Kidney (tissue), 14 donors: Measurements from ENCODE around the gene RPL21. TPM values are rescaled to one million over a fixed set of nuclear protein-coding genes. Genes with fewer than 3 reads are reported as not detected.
A peak's percentile ranks its signal among the peaks of the same experiment; 100 is the strongest.
"Not testable (repeated sequence)": the region's sequence is repeated elsewhere in the genome, so short reads cannot be mapped to it uniquely, and the experiment has no call there.

Experiments
- DNase-seq, 5 donors: peaks; one replicate each; pipeline ENCODE4 v3.0.0-alpha.2; 2013 to 2020
- FAIRE-seq: peaks from 2 replicates; lab custom pipeline; 2012; peaks lifted over from hg19 to GRCh38; lab: Jason Lieb, UNC
- H3K27ac ChIP-seq, 2 donors: one replicate each; pipeline ENCODE4 v1.7.0; 2013; ENCODE audit warnings: low read depth in 2 of 2, low read length in 2 of 2, inconsistent platforms in 1 of 2
- H3K27me3 ChIP-seq: one replicate; pipeline ENCODE4 v1.7.1; 2013; ENCODE audit warnings: low read length, inconsistent platforms; ENCODE audit not compliant: control insufficient read depth, insufficient read depth
- H3K36me3 ChIP-seq, 3 donors: one replicate each; pipeline versions ENCODE4 v1.7.0 to v1.7.1; 2013; ENCODE audit warnings: low read length in 3 of 3, control low read depth in 1 of 3, inconsistent platforms in 1 of 3; ENCODE audit not compliant: insufficient read depth in 3 of 3, control insufficient read depth in 2 of 3
- H3K4me1 ChIP-seq, 3 donors: one replicate each; pipeline versions ENCODE4 v1.7.0 to v1.7.1; 2013; ENCODE audit warnings: low read length in 3 of 3, inconsistent platforms in 1 of 3, low read depth in 1 of 3; ENCODE audit not compliant: control insufficient read depth in 2 of 3, insufficient read depth in 2 of 3
- H3K4me3 ChIP-seq, 3 donors: one replicate each; pipeline versions ENCODE4 v1.7.0 to v1.8.1; 2013; ENCODE audit warnings: low read length in 3 of 3, control low read depth in 1 of 3, inconsistent platforms in 1 of 3
- H3K9ac ChIP-seq, 3 donors: one replicate each; pipeline versions ENCODE4 v1.7.0 to v1.7.1; 2013; ENCODE audit warnings: low read length in 3 of 3, control low read depth in 1 of 3, inconsistent platforms in 1 of 3
- H3K9me3 ChIP-seq, 3 donors: one replicate each; pipeline versions ENCODE4 v1.7.0 to v1.7.1; 2013; ENCODE audit warnings: low read length in 3 of 3, control low read depth in 1 of 3, inconsistent platforms in 1 of 3; ENCODE audit not compliant: control insufficient read depth in 2 of 3, insufficient read depth in 1 of 3
- CTCF ChIP-seq: IDR thresholded peaks from 3 replicates; pipeline ENCODE4 v1.5.1; 2012; ENCODE audit warnings: mild to moderate bottlenecking, moderate library complexity, borderline replicate concordance; ENCODE audit not compliant: insufficient read depth; ENCODE audit errors: extremely low read depth
- intact Hi-C: fragments of 100-400 bp; cut with DNase I; formaldehyde crosslinking; loops from one replicate; pipeline ENCODE4 v1.11.1; 2022
- polyA plus RNA-seq: library from polyadenylated mRNA; stranded (reverse); fragments of 350-450 nt; fragmentation: Illumina TruSeq; extraction: RNeasy Lipid Tissue Mini Kit (QIAGEN cat#74804); gene quantifications from one replicate; pipeline ENCODE4 v1.2.3, GENCODE V29; 2014; ENCODE audit warnings: low read depth, low replicate concordance; ENCODE audit not compliant: insufficient read depth
- total RNA-seq: library from RNA; stranded (reverse); fragmentation: NEBNext Ultra II Directional; extraction: Animal tissue kit (Norgen Biotek cat#: 25700); gene quantifications from one replicate; pipeline ENCODE4 v1.2.1, GENCODE V29; 2021
- donor health status: control.
- donor health status: control.
- donor health status: control.
- donor health status: control.
- donor health status: control.
- donor health status: DM: yes; HTN: yes; CAD: no.
- donor health status: Normal renal cell carcinoma (clear cell type).

RPL21 gene
- total and polyA plus RNA-seq, 2 donors from 2014 or later: 864 to 2,520 TPM

- Histone ChIP-seq H3K9ac (no peak overlapping the region), H3K9me3 (no peaks in the 10 kb centered on the region), H3K4me3 (no peak overlapping the region), H3K27me3 (no peaks in the 10 kb centered on the region), H3K4me1 (no peaks in the 10 kb centered on the region), H3K27ac (no peak overlapping the region), H3K36me3 (no peaks in the 10 kb centered on the region)
- FAIRE-seq (no peak), DNase-seq (peak in 3 of 5 donors; percentile 52 to 73 (median 72))
- no peak for TF ChIP-seq CTCF
- intact Hi-C loops: no loop called here
These were observed 37.8 kb downstream of the RPL21 start for GRCh38 chr13:27289011-27289665.

- TF ChIP-seq CTCF: no peak
- DNase-seq (no peak), FAIRE-seq (no peak)
- no peak overlapping the region for H3K9ac ChIP-seq
- H3K36me3 ChIP-seq: no peaks in the 10 kb centered on the region
- no peaks in the 10 kb centered on the region for H3K27me3 ChIP-seq
- no peaks in the 10 kb centered on the region for H3K9me3 ChIP-seq
- intact Hi-C loops: no loop called here
- H3K4me3 ChIP-seq: no peak overlapping the region
- no peak overlapping the region for H3K27ac ChIP-seq
- no peaks in the 10 kb centered on the region for H3K4me1 ChIP-seq
These were observed 39.4 kb downstream of the RPL21 start for GRCh38 chr13:27290715-27291114.

GRCh38 chr13:27291967-27292366, 40.6 kb downstream of the RPL21 start:
- H3K9me3 ChIP-seq, H3K27me3 ChIP-seq, H3K9ac ChIP-seq, DNase-seq, H3K27ac ChIP-seq, intact Hi-C loops, FAIRE-seq, H3K4me1 ChIP-seq, H3K4me3 ChIP-seq, H3K36me3 ChIP-seq: not testable (repeated sequence)

- FAIRE-seq: no peak
- DNase-seq: no peak
- Histone ChIP-seq H3K4me1 (no peaks in the 10 kb centered on the region), H3K9me3 (no peaks in the 10 kb centered on the region), H3K27me3 (no peaks in the 10 kb centered on the region), H3K9ac (no peak overlapping the region), H3K27ac (no peak overlapping the region), H3K36me3 (no peaks in the 10 kb centered on the region), H3K4me3 (no peak overlapping the region)
- TF ChIP-seq CTCF: no peak
- intact Hi-C loops: no loop called here
These were observed 41.8 kb downstream of the RPL21 start for GRCh38 chr13:27293076-27293691.
